Hepatic stellate cell (primary cell): ENCODE data around the gene LRRC4C.

Experiments
- DNase-seq: peaks from one replicate; pipeline ENCODE4 v3.0.0; 2011; ENCODE audit warnings: low spot score

The LRRC4C gene

GRCh38 chr11:41323446-41323845 lies 136.0 kb downstream of the LRRC4C start:
- DNase-seq, result no peak

- DNase-seq, result no peak
These were observed 138.8 kb downstream of the LRRC4C start for GRCh38 chr11:41320653-41321052.

GRCh38 chr11:41320238-41320637 lies 139.2 kb downstream of the LRRC4C start:
- no peak for DNase-seq

- no peak for DNase-seq
These were observed 140.0 kb downstream of the LRRC4C start for GRCh38 chr11:41319434-41319833.

- no peak for DNase-seq
These were observed 142.7 kb downstream of the LRRC4C start for GRCh38 chr11:41316751-41317150.

GRCh38 chr11:41313226-41313625 lies 146.2 kb downstream of the LRRC4C start:
- DNase-seq, result no peak

GRCh38 chr11:41309716-41310115 lies 149.7 kb downstream of the LRRC4C start:
- DNase-seq, result no peak

- DNase-seq, result no peak
These were observed 150.3 kb downstream of the LRRC4C start for GRCh38 chr11:41309111-41309522.

GRCh38 chr11:41308286-41308685 lies 151.2 kb downstream of the LRRC4C start:
- no peak for DNase-seq

GRCh38 chr11:41307296-41308080 lies 152.0 kb downstream of the LRRC4C start:
- no peak for DNase-seq

GRCh38 chr11:41306431-41306830 lies 153.0 kb downstream of the LRRC4C start:
- no peak for DNase-seq

- DNase-seq, result no peak
These were observed 158.4 kb downstream of the LRRC4C start for GRCh38 chr11:41301023-41301422.

GRCh38 chr11:41289408-41289807 lies 170.0 kb downstream of the LRRC4C start:
- no peak for DNase-seq

GRCh38 chr11:41286751-41287150 lies 172.7 kb downstream of the LRRC4C start:
- DNase-seq, result no peak

- no peak for DNase-seq
These were observed 175.1 kb downstream of the LRRC4C start for GRCh38 chr11:41284354-41284753.

- DNase-seq, result no peak
These were observed 176.1 kb downstream of the LRRC4C start for GRCh38 chr11:41283191-41283930.

- DNase-seq, result no peak
These were observed 177.1 kb downstream of the LRRC4C start for GRCh38 chr11:41282395-41282794.

- DNase-seq, result no peak
These were observed 178.2 kb downstream of the LRRC4C start for GRCh38 chr11:41281131-41281742.

- DNase-seq, result no peak
These were observed 184.6 kb downstream of the LRRC4C start for GRCh38 chr11:41274831-41275230.

GRCh38 chr11:41273908-41274307 lies 185.5 kb downstream of the LRRC4C start:
- DNase-seq, result no peak

- no peak for DNase-seq
These were observed 192.0 kb downstream of the LRRC4C start for GRCh38 chr11:41267451-41267850.

GRCh38 chr11:41256041-41256440 lies 203.4 kb downstream of the LRRC4C start:
- no peak for DNase-seq

- DNase-seq, result no peak
These were observed 204.5 kb downstream of the LRRC4C start for GRCh38 chr11:41254966-41255365.
